ENCODE data around the gene RNF157.

RNF157 gene

DNA sequence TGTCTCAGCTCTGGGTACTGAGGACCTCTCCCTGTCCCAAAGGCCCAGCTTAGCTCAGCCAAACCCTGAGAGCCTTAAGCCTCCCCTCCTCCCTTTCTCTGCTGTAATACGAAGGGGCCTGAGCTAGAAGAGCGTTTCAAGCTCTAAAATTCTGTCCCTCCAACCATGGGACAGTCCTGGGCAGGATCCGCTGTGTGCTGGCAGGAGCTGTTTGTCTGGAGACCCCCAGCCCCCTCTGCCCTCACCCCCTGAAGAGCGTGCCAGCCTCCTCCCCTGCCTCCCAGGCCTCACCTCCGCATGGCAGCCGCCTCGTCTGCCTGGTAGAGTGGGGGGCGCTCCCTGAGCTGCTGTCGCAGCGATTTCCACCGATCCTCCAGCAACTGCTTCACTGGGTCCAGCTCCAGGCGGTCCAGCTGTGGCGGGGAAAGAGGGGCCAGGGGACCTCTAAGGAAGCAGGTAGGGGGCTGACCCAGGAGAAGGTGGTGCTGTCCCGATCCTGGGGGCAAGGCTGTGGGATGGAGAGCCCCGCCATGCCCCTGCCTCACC is 39.5 kb upstream of the RNF157 start:
- Histone ChIP-seq H3K4me2 (ENCODE audit: low read length) (no peak overlapping the region), H3K4me3 (ENCODE audit: low read length) (no peak overlapping the region), H3K9me2 (replicated peaks; ENCODE audit: control insufficient read depth, low read length) (no peaks in the 10 kb centered on the region), H3K9me3 (ENCODE audit: control insufficient read depth, insufficient read depth, low read length) (no peaks in the 10 kb centered on the region), H3F3A (ENCODE audit: control insufficient read depth, insufficient read depth) (no peaks in the 10 kb centered on the region), H3K36me3 (ENCODE audit: control insufficient read depth, low read length) (no peaks in the 10 kb centered on the region), H3K27me3 (ENCODE audit: control insufficient read depth, low read length) (no peaks in the 10 kb centered on the region), H3K27ac (ENCODE audit: low read depth, low read length) (no peak overlapping the region), H4K20me1 (ENCODE audit: control insufficient read depth, insufficient read depth, low read depth, low read length) (no peaks in the 10 kb centered on the region), H3K4me1 (ENCODE audit: control insufficient read depth, low read length) (0 out of 2 replicates have a peak, but pooled peaks cover 5% of the 10 kb centered on the region), H3K79me2 (ENCODE audit: control insufficient read depth, low read length) (no peaks in the 10 kb centered on the region)
- TF ChIP-seq, protein P1, sequence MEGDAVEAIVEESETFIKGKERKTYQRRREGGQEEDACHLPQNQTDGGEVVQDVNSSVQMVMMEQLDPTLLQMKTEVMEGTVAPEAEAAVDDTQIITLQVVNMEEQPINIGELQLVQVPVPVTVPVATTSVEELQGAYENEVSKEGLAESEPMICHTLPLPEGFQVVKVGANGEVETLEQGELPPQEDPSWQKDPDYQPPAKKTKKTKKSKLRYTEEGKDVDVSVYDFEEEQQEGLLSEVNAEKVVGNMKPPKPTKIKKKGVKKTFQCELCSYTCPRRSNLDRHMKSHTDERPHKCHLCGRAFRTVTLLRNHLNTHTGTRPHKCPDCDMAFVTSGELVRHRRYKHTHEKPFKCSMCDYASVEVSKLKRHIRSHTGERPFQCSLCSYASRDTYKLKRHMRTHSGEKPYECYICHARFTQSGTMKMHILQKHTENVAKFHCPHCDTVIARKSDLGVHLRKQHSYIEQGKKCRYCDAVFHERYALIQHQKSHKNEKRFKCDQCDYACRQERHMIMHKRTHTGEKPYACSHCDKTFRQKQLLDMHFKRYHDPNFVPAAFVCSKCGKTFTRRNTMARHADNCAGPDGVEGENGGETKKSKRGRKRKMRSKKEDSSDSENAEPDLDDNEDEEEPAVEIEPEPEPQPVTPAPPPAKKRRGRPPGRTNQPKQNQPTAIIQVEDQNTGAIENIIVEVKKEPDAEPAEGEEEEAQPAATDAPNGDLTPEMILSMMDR (IDR thresholded peaks at IDR 0.05; ENCODE audit: low read depth, low read length, poor library complexity, severe bottlenecking): no peak
- TF ChIP-seq EZH2phosphoT487 (IDR thresholded peaks at IDR 0.05; ENCODE audit: borderline replicate concordance, low read length): no peak

DNA sequence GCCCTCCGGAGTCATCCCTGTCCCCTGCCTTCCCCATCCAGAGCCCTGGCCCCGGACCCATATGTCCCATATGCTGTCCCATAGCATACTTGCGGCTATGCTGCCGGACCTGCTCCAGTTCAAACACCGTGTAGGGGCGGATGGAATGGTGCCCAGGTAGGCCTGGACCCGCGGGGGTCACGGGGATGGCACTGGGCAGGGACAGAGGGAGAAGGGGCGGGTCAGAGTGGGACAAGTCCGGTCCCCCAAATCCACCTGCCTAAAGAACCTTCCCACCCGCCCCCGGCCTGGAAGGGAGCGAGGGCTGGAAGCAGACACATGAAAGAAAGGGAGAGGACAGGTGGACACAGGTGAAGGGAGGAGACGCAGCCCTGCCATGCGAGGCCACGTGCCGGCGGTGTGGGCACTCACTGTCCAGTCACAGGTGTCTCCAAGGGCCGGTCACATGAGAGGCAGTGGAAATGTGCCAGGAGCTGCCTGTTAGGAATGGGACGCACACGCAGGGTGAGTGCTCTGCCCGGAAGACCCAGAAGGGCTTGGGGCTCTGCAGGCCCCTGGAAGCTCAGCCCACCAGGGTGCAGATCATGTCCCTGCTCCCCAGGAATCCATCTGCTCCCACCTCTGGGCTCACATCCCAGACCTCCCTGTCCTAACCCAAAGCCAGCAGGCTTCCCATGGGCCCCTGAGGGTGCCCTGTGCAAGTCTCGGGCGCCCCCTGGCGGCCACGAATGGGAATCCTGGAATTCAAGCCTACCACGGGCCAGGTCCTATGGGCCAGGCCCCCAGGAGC is 38.9 kb upstream of the RNF157 start:
- H4K20me1 ChIP-seq (ENCODE audit: control insufficient read depth, insufficient read depth, low read depth, low read length): no peaks in the 10 kb centered on the region
- no peak for TF ChIP-seq EZH2phosphoT487 (IDR thresholded peaks at IDR 0.05; ENCODE audit: borderline replicate concordance, low read length)
- TF ChIP-seq, protein P1 (IDR thresholded peaks at IDR 0.05; ENCODE audit: low read depth, low read length, poor library complexity, severe bottlenecking): peak; percentile 97
- H3K9me2 ChIP-seq (replicated peaks; ENCODE audit: control insufficient read depth, low read length): no peaks in the 10 kb centered on the region
- no peaks in the 10 kb centered on the region for H3K27me3 ChIP-seq (ENCODE audit: control insufficient read depth, low read length)
- H3K27ac ChIP-seq (ENCODE audit: low read depth, low read length): no peak overlapping the region
- no peak overlapping the region for H3K4me3 ChIP-seq (ENCODE audit: low read length)
- 0 out of 2 replicates have a peak, but pooled peaks cover 5% of the 10 kb centered on the region for H3K4me1 ChIP-seq (ENCODE audit: control insufficient read depth, low read length)
- no peak overlapping the region for H3K4me2 ChIP-seq (ENCODE audit: low read length)
- no peaks in the 10 kb centered on the region for H3K9me3 ChIP-seq (ENCODE audit: control insufficient read depth, insufficient read depth, low read length)
- no peaks in the 10 kb centered on the region for H3K36me3 ChIP-seq (ENCODE audit: control insufficient read depth, low read length)
- H3K79me2 ChIP-seq (ENCODE audit: control insufficient read depth, low read length): no peaks in the 10 kb centered on the region
- H3F3A ChIP-seq (ENCODE audit: control insufficient read depth, insufficient read depth): no peaks in the 10 kb centered on the region

DNA sequence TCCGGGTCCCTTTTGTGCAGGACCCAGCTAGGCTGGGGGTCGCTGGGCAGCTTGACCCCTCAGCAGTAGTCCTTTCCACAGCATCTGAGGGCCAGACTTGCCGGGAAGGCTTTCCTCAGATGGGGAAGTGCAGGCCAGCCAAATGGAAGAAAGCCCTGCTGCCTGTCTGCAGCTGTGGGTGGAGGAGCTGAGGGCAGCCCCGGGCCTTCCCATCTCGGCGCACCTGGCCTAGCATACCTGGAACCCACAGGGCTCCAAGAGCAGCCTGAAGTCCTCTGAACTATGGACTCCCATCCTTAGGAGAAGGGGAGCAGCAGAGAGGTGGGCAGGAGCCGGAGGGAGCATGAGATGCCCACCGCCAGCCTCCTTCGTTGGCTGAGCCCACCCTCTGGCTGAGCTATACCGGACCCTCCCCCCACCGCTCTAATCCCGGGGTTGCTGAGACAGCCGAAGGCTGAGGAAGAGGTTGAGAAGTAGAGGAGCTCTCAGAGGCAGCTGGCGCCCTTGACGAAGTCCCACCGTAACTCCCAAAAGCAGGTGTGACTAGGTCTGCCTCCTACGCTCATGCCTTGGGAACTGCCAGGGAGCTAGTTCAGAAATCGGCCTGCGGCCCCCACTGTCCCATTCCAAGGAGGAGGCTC is 38.1 kb upstream of the RNF157 start:
- no peaks in the 10 kb centered on the region for H3K9me3 ChIP-seq (ENCODE audit: control insufficient read depth, insufficient read depth, low read length)
- H4K20me1 ChIP-seq (ENCODE audit: control insufficient read depth, insufficient read depth, low read depth, low read length): no peaks in the 10 kb centered on the region
- no peaks in the 10 kb centered on the region for H3K9me2 ChIP-seq (replicated peaks; ENCODE audit: control insufficient read depth, low read length)
- no peak for TF ChIP-seq EZH2phosphoT487 (IDR thresholded peaks at IDR 0.05; ENCODE audit: borderline replicate concordance, low read length)
- TF ChIP-seq, protein P1 (IDR thresholded peaks at IDR 0.05; ENCODE audit: low read depth, low read length, poor library complexity, severe bottlenecking): no peak
- no peaks in the 10 kb centered on the region for H3K27me3 ChIP-seq (ENCODE audit: control insufficient read depth, low read length)
- H3K4me3 ChIP-seq (ENCODE audit: low read length): no peak overlapping the region
- peaks cover 7% of the 10 kb centered on the region for H3K4me1 ChIP-seq (ENCODE audit: control insufficient read depth, low read length)
- no peaks in the 10 kb centered on the region for H3K36me3 ChIP-seq (ENCODE audit: control insufficient read depth, low read length)
- no peak overlapping the region for H3K4me2 ChIP-seq (ENCODE audit: low read length)
- H3K27ac ChIP-seq (ENCODE audit: low read depth, low read length): no peak overlapping the region
- no peaks in the 10 kb centered on the region for H3F3A ChIP-seq (ENCODE audit: control insufficient read depth, insufficient read depth)
- H3K79me2 ChIP-seq (ENCODE audit: control insufficient read depth, low read length): no peaks in the 10 kb centered on the region

All from DOHH2 (cell line).